ENCODE data around the gene MORN1. TPM values are rescaled to one million over a fixed set of nuclear protein-coding genes. Genes with fewer than 3 reads are reported as not detected.

The MORN1 gene
- total and polyA plus RNA-seq, 9 of the 15 experiments (the other 6 are each of a cell fraction or from before 2014, with no cell fraction given): 0.24 to 9.3 (median 4.2) TPM

DNA sequence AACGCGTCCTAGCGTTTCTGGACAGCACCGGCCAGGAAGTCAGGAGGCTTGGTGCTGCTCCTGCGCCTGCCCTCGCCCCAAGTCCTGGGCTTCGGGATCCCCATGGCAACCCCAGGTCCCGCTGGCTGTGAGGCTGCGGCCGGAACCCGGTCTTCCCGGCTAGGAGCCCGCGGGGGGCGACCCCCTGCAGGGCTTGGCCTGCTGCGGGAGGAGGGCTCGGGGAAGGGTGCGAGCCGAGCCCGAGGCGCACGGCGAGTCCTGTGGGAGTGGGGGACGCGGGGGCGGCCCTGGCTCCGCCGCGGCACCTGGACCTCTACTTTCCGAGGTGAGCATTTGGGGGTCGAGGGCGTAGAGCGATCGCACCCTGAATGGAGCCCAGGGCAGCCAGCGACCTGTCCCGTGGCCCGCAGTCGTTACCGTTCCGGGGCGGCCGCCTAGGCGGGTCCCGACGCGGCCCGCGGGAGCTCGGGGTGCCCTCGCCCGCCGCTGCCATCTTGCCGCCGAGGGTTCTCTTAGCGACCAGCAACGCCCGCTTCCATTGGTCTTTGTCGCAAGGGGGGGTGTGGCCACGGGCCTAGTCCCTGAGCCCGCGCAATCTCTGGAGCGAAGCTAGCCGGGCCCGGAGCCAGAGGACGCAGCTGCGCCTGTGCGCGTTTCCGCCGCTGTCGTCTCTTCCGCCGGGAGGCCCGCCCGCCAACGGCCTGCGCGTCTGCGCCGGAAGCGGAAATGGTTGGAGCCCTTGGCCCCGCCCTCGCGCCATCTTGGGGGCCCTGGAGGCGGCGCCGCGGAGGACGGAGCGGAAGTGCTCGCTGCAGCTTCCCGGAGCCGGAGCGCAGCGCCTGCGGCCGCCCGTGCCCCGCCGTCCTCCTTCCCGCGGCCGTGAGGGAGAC lies at the start of gene MORN1, which contains the start of gene RER1 (continued):
- TF ChIP-seq, protein P1, sequence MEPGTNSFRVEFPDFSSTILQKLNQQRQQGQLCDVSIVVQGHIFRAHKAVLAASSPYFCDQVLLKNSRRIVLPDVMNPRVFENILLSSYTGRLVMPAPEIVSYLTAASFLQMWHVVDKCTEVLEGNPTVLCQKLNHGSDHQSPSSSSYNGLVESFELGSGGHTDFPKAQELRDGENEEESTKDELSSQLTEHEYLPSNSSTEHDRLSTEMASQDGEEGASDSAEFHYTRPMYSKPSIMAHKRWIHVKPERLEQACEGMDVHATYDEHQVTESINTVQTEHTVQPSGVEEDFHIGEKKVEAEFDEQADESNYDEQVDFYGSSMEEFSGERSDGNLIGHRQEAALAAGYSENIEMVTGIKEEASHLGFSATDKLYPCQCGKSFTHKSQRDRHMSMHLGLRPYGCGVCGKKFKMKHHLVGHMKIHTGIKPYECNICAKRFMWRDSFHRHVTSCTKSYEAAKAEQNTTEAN (CRISPR knock-in tag; IDR thresholded peaks at IDR 0.05): no peak
- TF ChIP-seq ZKSCAN8 (CRISPR knock-in tag; IDR thresholded peaks at IDR 0.05) (no peak), EGR1 (conservative IDR thresholded peaks at IDR 0.05) (peak; percentile 89), BRCA1 (IDR thresholded peaks at IDR 0.05) (no peak), BRCA1 (CRISPR knock-in tag; IDR thresholded peaks at IDR 0.05) (no peak), DNMT1 (IDR thresholded peaks at IDR 0.05) (no peak), POLR2A (conservative IDR thresholded peaks at IDR 0.05) (peak; percentile 81), CBX3 (IDR thresholded peaks at IDR 0.05; ENCODE audit: borderline replicate concordance in 1 of 2, low read length in 2 of 2) (peak in 1 of 2 experiments; percentile 12; a peak in 1 of 3 replicates), KAT7 (CRISPR knock-in tag; IDR thresholded peaks at IDR 0.05; ENCODE audit: borderline replicate concordance) (peak; percentile 49; the same call in 1 of the 2 replicates), CBX1 (IDR thresholded peaks at IDR 0.05; ENCODE audit: low read depth) (peak; percentile 69; the same call in 1 of the 2 replicates), LEF1 (IDR thresholded peaks at IDR 0.05) (no peak), NR2C2 (CRISPR knock-in tag; IDR thresholded peaks at IDR 0.05) (peak; percentile 88), NR2C2 (tag; IDR thresholded peaks at IDR 0.05) (peak; percentile 98)
- TF ChIP-seq, protein P2, sequence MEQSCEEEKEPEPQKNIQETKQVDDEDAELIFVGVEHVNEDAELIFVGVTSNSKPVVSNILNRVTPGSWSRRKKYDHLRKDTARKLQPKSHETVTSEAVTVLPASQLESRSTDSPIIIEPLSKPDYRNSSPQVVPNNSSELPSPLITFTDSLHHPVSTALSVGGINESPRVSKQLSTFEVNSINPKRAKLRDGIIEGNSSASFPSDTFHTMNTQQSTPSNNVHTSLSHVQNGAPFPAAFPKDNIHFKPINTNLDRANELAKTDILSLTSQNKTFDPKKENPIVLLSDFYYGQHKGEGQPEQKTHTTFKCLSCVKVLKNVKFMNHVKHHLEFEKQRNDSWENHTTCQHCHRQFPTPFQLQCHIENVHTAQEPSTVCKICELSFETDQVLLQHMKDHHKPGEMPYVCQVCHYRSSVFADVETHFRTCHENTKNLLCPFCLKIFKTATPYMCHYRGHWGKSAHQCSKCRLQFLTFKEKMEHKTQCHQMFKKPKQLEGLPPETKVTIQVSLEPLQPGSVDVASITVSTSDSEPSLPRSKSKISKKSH (CRISPR knock-in tag; IDR thresholded peaks at IDR 0.05): no peak
- TF ChIP-seq, protein P3, sequence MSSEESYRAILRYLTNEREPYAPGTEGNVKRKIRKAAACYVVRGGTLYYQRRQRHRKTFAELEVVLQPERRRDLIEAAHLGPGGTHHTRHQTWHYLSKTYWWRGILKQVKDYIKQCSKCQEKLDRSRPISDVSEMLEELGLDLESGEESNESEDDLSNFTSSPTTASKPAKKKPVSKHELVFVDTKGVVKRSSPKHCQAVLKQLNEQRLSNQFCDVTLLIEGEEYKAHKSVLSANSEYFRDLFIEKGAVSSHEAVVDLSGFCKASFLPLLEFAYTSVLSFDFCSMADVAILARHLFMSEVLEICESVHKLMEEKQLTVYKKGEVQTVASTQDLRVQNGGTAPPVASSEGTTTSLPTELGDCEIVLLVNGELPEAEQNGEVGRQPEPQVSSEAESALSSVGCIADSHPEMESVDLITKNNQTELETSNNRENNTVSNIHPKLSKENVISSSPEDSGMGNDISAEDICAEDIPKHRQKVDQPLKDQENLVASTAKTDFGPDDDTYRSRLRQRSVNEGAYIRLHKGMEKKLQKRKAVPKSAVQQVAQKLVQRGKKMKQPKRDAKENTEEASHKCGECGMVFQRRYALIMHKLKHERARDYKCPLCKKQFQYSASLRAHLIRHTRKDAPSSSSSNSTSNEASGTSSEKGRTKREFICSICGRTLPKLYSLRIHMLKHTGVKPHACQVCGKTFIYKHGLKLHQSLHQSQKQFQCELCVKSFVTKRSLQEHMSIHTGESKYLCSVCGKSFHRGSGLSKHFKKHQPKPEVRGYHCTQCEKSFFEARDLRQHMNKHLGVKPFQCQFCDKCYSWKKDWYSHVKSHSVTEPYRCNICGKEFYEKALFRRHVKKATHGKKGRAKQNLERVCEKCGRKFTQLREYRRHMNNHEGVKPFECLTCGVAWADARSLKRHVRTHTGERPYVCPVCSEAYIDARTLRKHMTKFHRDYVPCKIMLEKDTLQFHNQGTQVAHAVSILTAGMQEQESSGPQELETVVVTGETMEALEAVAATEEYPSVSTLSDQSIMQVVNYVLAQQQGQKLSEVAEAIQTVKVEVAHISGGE (CRISPR knock-in tag; IDR thresholded peaks at IDR 0.05): peak in 2 of 3 experiments; percentile 87 to 97; a peak in 4 of 6 replicates
- TF ChIP-seq, protein P4, sequence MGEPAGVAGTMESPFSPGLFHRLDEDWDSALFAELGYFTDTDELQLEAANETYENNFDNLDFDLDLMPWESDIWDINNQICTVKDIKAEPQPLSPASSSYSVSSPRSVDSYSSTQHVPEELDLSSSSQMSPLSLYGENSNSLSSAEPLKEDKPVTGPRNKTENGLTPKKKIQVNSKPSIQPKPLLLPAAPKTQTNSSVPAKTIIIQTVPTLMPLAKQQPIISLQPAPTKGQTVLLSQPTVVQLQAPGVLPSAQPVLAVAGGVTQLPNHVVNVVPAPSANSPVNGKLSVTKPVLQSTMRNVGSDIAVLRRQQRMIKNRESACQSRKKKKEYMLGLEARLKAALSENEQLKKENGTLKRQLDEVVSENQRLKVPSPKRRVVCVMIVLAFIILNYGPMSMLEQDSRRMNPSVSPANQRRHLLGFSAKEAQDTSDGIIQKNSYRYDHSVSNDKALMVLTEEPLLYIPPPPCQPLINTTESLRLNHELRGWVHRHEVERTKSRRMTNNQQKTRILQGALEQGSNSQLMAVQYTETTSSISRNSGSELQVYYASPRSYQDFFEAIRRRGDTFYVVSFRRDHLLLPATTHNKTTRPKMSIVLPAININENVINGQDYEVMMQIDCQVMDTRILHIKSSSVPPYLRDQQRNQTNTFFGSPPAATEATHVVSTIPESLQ (CRISPR knock-in tag; IDR thresholded peaks at IDR 0.05): peak; percentile 38; the same call in 1 of the 2 replicates

Measured in K562 (cell line).